Measurements from ENCODE around the gene PNMA8A.
"Not testable (repeated sequence)": the region's sequence is repeated elsewhere in the genome, so short reads cannot be mapped to it uniquely, and the experiment has no call there.

PNMA8A gene

DNA sequence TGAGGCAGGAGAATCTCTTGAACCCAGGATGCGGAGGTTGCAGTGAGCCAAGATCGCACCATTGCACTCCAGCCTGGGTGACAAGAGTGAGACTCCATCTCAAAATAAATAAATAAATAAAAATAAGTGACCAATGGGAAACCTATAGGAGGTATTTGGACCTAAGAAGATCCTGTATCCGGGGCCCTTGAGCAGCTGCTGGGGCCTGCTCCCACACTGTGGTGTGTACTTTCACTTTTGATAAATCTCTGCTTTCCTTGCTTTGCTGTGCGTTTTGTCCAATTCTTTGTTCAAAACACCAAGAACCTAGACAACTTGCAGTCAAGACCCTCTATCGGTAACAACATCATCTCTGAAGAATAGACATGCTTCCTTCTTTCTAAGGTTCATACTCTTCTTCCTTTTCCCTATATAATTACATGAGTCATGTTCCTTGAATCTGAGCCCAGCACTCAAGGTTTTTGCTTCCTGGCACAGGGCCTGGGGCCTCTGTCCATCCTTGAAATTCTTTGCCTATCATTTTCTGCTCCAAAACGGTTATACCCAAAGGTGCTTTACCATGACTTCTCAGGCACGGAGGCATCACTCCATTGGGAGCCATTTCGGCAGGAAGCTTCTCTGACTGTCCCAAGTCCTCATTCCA lies 28.4 kb downstream of the PNMA8A start:
- POLR2A ChIA-PET = no interaction called here
- no peak for DNase-seq (ENCODE audit: extremely low spot score)
- CTCF ChIA-PET = no interaction called here
- TF ChIP-seq, protein P1, sequence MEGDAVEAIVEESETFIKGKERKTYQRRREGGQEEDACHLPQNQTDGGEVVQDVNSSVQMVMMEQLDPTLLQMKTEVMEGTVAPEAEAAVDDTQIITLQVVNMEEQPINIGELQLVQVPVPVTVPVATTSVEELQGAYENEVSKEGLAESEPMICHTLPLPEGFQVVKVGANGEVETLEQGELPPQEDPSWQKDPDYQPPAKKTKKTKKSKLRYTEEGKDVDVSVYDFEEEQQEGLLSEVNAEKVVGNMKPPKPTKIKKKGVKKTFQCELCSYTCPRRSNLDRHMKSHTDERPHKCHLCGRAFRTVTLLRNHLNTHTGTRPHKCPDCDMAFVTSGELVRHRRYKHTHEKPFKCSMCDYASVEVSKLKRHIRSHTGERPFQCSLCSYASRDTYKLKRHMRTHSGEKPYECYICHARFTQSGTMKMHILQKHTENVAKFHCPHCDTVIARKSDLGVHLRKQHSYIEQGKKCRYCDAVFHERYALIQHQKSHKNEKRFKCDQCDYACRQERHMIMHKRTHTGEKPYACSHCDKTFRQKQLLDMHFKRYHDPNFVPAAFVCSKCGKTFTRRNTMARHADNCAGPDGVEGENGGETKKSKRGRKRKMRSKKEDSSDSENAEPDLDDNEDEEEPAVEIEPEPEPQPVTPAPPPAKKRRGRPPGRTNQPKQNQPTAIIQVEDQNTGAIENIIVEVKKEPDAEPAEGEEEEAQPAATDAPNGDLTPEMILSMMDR (IDR thresholded peaks at IDR 0.05; ENCODE audit: control extremely low read depth, extremely low read depth, low read depth, missing control alignments) = no peak

DNA sequence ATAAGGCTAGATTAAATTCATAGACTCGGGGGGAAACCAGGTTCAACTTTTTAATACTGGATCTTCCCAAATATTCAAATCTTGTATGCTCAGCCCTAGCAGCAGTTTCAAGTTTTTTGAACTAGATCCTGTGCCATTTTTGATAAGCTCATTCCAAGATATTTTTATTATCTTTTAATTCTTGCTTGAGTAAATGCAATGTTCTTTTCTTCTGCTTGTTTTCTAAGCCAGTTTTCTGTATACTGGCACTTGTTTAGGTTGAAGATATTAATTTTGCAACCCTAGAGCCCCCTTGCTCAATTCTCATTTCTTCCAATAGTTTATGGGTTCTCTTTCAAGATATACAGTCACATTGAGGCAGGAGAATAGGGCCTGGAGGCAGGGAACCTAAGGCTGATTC lies 29.5 kb downstream of the PNMA8A start:
- ChIA-PET CTCF (no interaction called here), POLR2A (no interaction called here)
- TF ChIP-seq, protein P1 (IDR thresholded peaks at IDR 0.05; ENCODE audit: control extremely low read depth, extremely low read depth, low read depth, missing control alignments) = no peak
- no peak for DNase-seq (ENCODE audit: extremely low spot score)

DNA sequence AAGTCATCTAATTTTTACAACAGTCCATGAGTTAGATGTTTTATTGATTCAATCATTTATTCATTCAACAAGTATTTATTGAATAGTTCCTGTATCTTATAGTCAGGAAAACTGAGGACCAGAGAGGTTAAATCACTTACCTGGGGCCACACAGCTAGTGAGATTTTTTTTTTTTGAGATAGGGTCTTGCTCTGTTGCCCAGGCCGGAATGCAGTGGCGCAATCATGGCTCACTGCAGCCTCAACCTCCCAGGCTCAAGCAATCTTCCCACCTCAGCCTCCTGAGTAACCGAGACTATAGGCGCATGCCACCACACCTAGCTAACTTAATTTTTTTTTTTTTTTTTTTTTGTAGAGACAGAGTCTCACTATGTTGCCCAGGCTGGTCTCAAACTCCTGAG lies 35.7 kb downstream of the PNMA8A start:
- DNase-seq (ENCODE audit: extremely low spot score); POLR2A ChIA-PET; CTCF ChIA-PET: not testable (repeated sequence)

DNA sequence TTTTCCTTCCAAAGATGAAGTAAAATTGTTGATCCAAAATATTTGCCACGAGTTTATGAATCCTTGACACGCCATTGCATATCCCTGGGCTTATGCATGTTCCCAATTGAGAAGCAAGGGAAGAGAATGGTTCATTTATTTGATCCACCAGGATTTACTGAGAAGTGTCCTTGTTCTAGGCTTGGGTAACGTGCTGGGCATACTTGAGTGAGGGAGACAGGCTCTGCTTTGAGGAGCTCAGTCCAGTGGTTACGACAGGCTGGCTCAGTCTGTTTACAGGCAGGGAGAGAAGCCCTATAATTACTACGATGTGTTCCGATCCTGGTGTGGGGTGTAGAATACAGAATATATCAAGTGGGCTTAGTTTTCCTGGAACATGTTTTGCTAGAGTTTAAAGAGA lies 36.4 kb downstream of the PNMA8A start:
- TF ChIP-seq, protein P1 (IDR thresholded peaks at IDR 0.05; ENCODE audit: control extremely low read depth, extremely low read depth, low read depth, missing control alignments) = no peak
- ChIA-PET CTCF (interaction anchor here (1.7 kb wide), 1 partner anchor 39 kb away, joined by 4 read pairs; no protein-coding TSS in a partner anchor), POLR2A (no interaction called here)
- DNase-seq (ENCODE audit: extremely low spot score) = no peak

DNA sequence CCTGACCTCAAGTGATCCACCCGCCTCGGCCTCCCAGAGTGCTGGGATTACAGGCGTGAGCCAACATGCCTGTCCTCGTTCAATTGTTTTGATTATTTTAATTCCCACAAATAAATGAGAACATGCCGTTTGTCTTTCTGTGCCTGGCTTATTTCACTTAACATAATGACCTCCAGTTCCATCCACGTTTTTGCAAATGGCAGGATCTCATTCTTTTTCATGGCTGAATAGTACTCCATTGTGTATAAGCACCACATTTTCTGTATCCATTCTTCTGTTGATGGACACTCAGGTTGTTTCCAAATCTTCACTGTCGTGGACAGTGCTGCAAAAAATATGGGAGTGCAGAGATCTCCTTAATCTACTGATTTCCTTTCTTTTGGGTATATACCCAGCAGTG lies 37.9 kb downstream of the PNMA8A start:
- POLR2A ChIA-PET = interaction anchor here (0.7 kb wide), 1 partner anchor 213 kb away, joined by 3 read pairs; no protein-coding TSS in a partner anchor
- not testable (repeated sequence) for DNase-seq (ENCODE audit: extremely low spot score)
- CTCF ChIA-PET = interaction anchor here (1.1 to 1.7 kb wide), 2 partner anchors 32 to 41 kb away, joined by 3 to 4 read pairs; no protein-coding TSS in a partner anchor

DNA sequence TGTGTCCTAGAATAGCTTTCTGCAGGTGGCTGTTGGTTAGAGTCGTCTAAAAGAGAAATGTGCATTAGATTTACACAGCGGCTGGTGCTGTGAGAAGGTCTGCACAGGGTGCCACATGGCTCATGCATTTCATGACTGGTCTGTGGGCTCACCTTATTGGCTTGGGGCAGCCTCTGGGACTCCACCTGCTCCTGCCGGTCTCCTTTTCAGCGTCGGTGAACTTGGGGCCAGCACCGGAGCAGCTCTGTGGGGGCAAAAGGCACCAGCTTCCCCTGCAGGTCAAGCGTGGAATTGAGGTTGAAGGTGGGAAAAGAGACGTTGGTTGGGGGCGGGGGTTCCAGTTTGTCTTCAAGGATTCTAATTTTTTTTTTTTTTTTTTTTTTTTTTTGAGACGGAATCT lies 39.5 kb downstream of the PNMA8A start:
- TF ChIP-seq, protein P1 (IDR thresholded peaks at IDR 0.05; ENCODE audit: control extremely low read depth, extremely low read depth, low read depth, missing control alignments) = no peak
- no peak for DNase-seq (ENCODE audit: extremely low spot score)
- POLR2A ChIA-PET = no interaction called here
- CTCF ChIA-PET = no interaction called here

DNA sequence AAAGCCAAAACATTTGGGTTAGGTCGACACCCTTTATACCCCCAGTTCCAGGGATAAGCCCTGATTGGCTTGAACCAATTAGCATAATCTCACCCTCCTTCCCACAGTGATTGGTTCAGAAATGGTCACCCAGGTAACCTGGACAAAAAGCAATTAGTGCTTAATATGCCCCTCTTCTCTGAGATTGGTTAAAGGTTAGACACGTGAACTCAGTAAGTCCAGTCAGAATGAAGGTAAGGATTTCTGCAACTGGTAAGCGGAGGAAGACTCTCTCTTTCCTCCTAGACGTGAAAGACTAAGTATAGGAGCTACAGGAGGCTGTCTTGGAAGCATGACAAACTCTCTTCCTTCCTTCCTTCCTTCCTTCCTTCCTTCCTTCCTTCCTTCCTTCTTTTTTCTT lies 41.4 kb downstream of the PNMA8A start:
- POLR2A ChIA-PET = no interaction called here
- CTCF ChIA-PET = no interaction called here
- no peak for DNase-seq (ENCODE audit: extremely low spot score)
- TF ChIP-seq, protein P1 (IDR thresholded peaks at IDR 0.05; ENCODE audit: control extremely low read depth, extremely low read depth, low read depth, missing control alignments) = no peak
